HUDEP-2 (cell line): ENCODE measurements around the gene GCN1.
A peak's percentile ranks its signal among the peaks of the same experiment; 100 is the strongest.
"Not testable (repeated sequence)": the region's sequence is repeated elsewhere in the genome, so short reads cannot be mapped to it uniquely, and the experiment has no call there.

ENCODE experiments used
- DNase-seq, 76 experiments: peaks; one replicate each; lab custom pipeline; 2025; ENCODE audit not compliant: unreplicated experiment in 76 of 76; lab: John Stamatoyannopoulos, UW

The GCN1 gene

GRCh38 chr12:120215357-120215735, 20.8 kb upstream of the GCN1 start:
- DNase-seq, result no peak

GRCh38 chr12:120214626-120215356, 20.3 kb upstream of the GCN1 start:
- DNase-seq, result no peak

- no peak for DNase-seq
These were observed 19.2 kb upstream of the GCN1 start for GRCh38 chr12:120213758-120214157.

GRCh38 chr12:120213182-120213581, 18.7 kb upstream of the GCN1 start:
- DNase-seq, result not testable (repeated sequence)

- DNase-seq, result no peak
These were observed 17.8 kb upstream of the GCN1 start for GRCh38 chr12:120212301-120212700.

- no peak for DNase-seq
These were observed 17.4 kb upstream of the GCN1 start for GRCh38 chr12:120211904-120212283.

- DNase-seq, result no peak
These were observed 16.9 kb upstream of the GCN1 start for GRCh38 chr12:120211243-120211903.

- no peak for DNase-seq
These were observed 15.3 kb upstream of the GCN1 start for GRCh38 chr12:120209851-120210250.

- no peak for DNase-seq
These were observed 12.7 kb upstream of the GCN1 start for GRCh38 chr12:120207227-120207626.

GRCh38 chr12:120206781-120207180, 12.3 kb upstream of the GCN1 start:
- not testable (repeated sequence) for DNase-seq

- DNase-seq, result no peak
These were observed 11.7 kb upstream of the GCN1 start for GRCh38 chr12:120206228-120206627.

- no peak for DNase-seq
These were observed 9.7 kb upstream of the GCN1 start for GRCh38 chr12:120204171-120204570.

- DNase-seq, result peak in 3 of 76 experiments; percentile 42 to 54 (median 42)
These were observed 5.9 kb upstream of the GCN1 start for GRCh38 chr12:120200364-120200800.

- peak in 8 of 76 experiments; percentile 6 to 24 (median 18) for DNase-seq
These were observed 5.2 kb upstream of the GCN1 start for GRCh38 chr12:120199595-120200306.

GRCh38 chr12:120199025-120199424, 4.5 kb upstream of the GCN1 start:
- DNase-seq, result peak in 4 of 76 experiments; percentile 10 to 39 (median 17)

- DNase-seq, result no peak
These were observed 3.0 kb upstream of the GCN1 start for GRCh38 chr12:120197542-120197887.

GRCh38 chr12:120196817-120197541, 2.5 kb upstream of the GCN1 start:
- peak in 5 of 76 experiments; percentile 7 to 14 (median 12) for DNase-seq

GRCh38 chr12:120196363-120196762, 1.8 kb upstream of the GCN1 start:
- no peak for DNase-seq

- peak in 1 of 76 experiments; percentile 46 for DNase-seq
These were observed 335 bp downstream of the GCN1 start for GRCh38 chr12:120194226-120194533.

GRCh38 chr12:120193286-120193685, 1.2 kb downstream of the GCN1 start:
- not testable (repeated sequence) for DNase-seq

GRCh38 chr12:120190985-120191480, 3.5 kb downstream of the GCN1 start:
- DNase-seq, result no peak
